D721Med (cell line): Measurements from ENCODE around the gene ABI3BP.

Experiments used
- DNase-seq: peaks from one replicate; pipeline ENCODE4 v3.0.0; 2011; ENCODE audit warnings: low spot score; ENCODE audit not compliant: insufficient read length
- FAIRE-seq: peaks from 2 replicates; lab custom pipeline; 2011; peaks lifted over from hg19 to GRCh38; lab: Jason Lieb, UNC
- TF ChIP-seq, protein P1 (sequence below): IDR thresholded peaks from 2 replicates; pipeline ENCODE4 v1.5.1; 2012; ENCODE audit warnings: mild to moderate bottlenecking, control low read depth; ENCODE audit not compliant: insufficient read depth; ENCODE audit errors: missing control alignments

ABI3BP gene

DNA sequence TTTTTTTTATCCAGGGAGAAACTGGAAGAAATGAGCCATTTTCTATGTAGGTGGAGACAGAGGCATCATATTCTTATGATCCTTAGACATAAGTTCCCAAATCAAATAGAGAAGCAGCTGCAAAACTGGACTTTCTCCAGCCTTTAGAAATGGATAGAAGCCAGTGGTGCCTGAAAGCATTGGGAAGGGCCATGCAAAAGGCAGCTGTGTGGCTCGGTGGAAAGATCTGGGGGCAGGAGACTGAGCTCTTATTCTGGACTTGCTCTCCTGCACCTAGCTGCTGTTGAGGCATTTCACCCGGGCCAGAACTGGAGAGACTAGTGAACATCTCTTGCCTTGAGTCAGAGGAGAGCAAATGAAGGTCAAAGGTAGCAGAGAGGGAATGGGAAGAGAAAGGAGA lies 210.9 kb downstream of the ABI3BP start:
- TF ChIP-seq, protein P1, sequence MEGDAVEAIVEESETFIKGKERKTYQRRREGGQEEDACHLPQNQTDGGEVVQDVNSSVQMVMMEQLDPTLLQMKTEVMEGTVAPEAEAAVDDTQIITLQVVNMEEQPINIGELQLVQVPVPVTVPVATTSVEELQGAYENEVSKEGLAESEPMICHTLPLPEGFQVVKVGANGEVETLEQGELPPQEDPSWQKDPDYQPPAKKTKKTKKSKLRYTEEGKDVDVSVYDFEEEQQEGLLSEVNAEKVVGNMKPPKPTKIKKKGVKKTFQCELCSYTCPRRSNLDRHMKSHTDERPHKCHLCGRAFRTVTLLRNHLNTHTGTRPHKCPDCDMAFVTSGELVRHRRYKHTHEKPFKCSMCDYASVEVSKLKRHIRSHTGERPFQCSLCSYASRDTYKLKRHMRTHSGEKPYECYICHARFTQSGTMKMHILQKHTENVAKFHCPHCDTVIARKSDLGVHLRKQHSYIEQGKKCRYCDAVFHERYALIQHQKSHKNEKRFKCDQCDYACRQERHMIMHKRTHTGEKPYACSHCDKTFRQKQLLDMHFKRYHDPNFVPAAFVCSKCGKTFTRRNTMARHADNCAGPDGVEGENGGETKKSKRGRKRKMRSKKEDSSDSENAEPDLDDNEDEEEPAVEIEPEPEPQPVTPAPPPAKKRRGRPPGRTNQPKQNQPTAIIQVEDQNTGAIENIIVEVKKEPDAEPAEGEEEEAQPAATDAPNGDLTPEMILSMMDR, result no peak
- DNase-seq, result no peak
- no peak for FAIRE-seq

DNA sequence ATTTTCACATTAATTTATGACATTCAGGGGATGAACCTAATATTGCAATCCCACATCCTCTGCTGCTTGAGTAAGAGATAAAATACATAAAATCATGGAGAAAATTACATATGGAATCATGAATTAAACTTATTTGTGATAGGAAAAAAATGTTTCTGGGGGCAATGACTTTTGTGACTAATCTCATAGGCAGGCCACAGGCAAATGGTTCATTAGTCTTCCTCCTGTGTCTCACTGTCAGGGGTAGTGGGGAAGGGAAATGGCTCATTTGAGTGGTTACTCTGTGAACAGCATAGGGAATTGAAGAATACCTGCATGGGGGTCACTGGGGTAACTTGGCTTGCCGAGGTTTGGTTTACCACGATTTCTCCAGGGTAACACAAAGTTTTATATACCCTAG lies 211.9 kb downstream of the ABI3BP start:
- DNase-seq, result no peak
- FAIRE-seq, result no peak
- TF ChIP-seq, protein P1, result no peak

DNA sequence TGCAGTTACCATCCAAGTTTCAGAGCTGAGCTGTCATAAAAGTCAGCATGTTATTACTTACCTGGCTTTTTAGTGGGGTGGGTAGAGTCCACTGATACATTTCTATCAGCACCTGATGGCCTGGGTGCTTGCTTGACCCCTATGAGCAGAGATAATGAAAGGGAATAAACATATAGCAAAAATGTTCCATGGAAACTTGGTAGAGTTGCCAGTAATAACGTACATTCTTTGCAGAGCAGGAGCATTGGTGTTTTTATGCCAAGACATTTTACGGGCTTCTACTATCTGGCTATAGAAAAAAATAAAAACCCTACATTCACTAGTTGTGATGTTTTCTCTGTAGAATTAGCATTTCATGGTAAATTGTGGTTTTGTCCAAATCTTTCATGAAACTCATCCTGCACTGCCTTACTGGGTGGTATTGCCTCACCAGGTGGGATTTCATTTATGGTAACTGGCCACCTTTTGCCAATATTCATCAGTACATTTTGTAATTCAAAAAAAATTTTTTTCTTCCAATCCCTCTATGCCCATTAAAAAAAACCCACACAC lies 213.1 kb downstream of the ABI3BP start:
- TF ChIP-seq, protein P1, result no peak
- FAIRE-seq, result no peak
- no peak for DNase-seq

DNA sequence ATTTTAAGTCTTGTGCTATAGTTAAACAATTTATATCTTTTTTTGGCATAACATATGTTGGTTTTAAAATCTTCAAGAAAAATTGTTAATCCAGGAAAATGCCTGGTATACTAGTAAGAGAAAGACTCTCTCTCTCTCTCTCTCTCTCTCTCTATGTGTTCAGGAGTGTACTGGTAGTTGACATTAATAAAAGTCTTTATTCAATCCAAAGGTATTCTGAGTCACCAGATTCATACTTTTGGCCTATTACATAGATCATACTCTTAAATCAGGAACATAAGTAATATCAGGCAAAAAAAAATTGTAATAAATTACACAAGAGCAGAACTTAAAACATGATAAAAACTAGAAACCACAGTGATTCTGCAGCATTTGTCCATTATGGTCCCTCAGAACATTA lies 213.7 kb downstream of the ABI3BP start:
- no peak for DNase-seq
- TF ChIP-seq, protein P1, result no peak
- no peak for FAIRE-seq

DNA sequence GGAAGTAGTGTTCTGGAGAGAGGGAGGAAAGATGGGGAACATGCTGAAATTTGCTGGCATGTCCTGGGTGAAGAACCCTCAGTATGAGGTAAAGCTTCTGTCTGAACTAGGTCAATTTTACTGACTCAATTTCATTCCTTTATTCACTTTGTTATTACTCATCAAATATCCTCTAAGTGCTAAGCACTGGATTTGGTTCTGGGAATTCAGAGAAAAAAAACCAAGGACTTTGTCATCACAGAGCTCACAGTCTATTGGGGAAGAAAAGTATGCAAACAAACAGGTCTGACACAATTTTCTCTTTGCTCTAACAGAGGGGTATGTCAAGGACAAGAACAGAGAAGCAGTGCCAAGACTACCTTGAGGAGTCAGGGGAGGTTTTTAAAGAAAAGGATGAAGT lies 215.9 kb downstream of the ABI3BP start:
- no peak for DNase-seq
- TF ChIP-seq, protein P1, result no peak
- FAIRE-seq, result no peak

DNA sequence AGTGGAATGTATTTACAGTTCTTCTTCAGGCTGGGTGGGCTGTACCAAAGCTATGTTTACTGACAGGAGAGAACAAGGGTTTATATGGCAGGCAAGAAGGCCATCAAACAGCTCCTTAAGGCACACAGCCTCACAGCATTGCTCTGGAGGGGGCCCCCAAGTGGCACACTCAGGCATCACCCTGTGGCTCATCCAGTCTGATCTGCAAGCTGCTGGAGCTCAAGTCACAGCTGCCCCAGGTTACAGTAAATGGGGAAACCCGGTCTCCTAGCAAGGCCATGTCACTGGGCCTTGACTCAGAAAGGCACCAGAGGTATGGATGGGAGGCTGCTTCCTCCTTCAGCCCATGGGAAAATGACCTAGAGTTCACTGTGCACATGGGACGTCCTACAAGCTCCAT lies 216.5 kb downstream of the ABI3BP start:
- TF ChIP-seq, protein P1, result no peak
- DNase-seq (no peak), FAIRE-seq (no peak)

DNA sequence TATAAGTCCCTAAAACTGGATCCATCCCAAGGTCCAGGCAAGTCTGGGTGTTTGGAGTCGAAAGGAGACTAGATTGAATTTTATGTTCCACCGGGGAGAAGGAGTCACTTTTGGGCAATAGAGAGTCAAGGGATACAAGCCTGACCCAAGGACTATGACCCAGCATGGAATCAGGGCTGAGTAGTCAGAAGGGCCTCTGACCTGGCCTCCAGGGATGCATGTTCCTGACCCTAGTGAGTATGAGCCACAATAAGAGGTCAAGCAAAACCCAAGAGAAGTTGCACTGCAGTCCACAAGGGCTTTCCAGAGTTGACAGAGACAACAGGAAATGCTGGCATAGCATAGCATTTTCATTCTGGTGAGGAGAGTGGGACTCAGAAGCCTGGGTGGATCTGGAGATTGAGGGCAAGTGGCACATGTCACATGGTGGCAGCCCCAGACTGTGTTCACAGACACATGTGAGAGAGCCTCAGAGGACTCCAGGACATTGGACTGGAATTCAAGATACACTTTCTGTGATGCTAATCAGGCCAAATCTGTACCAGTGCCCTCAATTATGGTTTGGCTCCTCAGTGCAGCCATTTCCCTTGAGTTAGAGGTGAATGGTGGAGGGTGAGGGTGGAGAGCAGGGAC lies 217.0 kb downstream of the ABI3BP start:
- FAIRE-seq, result no peak
- no peak for DNase-seq
- TF ChIP-seq, protein P1, result no peak
